ENCODE results near the gene IQCE.
A peak's percentile ranks its signal among the peaks of the same experiment; 100 is the strongest.

Gene IQCE

DNA sequence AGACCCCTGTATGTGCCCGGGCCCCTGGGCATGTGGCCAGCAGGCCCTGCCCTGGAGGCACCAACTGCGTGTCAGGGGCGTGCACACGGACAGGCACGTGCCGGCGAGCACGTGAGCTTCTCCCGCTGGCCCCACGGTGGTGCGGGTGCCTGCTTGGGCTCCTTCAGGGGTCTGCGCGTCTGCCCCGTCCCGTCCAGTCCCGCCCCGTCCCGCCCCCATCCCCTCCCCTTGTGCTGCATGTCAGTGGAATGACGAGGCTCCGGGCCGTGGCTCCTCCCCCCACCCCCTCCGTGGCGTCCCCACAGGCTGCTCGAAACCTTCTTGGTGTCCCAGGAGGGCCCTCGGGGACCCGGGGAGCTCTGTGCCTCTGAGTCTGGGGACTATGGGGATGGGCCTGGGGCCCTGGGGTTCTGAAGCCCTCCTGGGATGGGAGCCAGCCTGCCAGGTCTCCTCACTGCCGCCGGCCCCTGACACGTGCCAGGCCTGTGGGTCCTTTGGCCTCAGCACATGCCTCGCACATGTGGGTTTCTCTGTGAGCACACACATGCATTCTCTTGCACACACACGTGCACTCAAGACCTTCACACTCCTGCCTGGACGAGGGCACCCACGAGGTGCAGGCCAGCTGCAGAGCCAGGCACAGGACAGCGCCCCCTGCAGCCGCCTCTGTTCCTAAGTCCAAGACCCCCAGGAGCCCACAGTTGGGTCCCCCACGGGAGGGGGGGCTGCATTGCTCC is 101.7 kb downstream of the IQCE start:
- FAIRE-seq (peak; percentile 78), DNase-seq (ENCODE audit: low spot score) (no peak)

DNA sequence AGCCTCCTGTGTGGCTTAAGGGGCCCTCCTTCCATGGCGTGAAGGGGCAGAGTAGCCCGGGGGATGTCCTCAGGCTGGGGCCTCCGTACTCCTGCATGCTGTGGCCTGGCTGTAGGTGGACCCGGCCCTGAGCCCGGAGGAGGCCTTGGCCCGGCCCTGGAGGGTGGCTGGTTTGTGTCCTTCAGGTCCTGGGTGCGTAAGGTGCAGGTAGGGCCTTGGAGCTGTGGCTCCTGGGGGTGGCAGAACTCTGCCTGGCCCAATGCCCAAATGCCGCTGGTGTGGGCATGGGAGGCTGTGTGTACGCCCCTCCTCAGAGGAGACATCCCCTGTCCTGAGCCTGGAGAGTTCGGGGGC is 102.3 kb downstream of the IQCE start:
- FAIRE-seq (peak; percentile 74), DNase-seq (ENCODE audit: low spot score) (no peak)

DNA sequence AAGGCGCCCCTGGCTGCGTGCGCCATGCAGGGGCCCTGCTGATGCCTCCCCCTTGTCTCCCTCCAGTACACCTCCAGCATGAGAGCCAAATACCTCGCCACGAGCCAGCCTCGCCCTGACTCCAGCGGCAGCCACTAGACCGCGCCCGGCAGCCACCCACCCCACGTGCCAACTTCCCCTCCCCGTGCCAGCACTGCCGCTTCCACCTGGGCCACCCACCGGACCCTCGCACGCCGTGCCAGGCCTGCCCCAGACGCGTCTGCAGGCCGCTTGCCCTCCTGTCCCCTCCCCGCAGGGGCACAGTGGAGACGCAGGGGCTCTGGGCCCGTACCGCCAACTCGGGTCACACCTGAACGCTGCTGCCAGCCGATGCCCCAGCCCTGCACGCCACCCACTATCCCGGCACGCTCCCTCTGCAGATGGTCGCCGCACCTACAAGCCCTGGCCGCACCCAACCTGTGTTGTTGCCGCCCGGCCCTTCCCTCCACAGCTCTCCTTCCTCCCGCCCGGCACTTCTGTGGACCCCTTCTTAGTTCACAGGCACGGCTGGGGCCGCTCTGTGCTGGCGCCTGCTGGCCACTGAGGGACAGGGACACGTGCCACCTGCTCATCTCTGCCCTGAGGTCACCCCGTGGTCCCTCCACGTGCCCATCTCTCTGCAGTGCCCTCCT is 103.0 kb downstream of the IQCE start:
- no peak for DNase-seq (ENCODE audit: low spot score)
- FAIRE-seq, result peak; percentile 96

- DNase-seq (ENCODE audit: low spot score), result no peak
These were observed 103.7 kb downstream of the IQCE start for GRCh38 chr7:2662273-2663120.

GRCh38 chr7:2663121-2663886 is 104.5 kb downstream of the IQCE start:
- FAIRE-seq (peak; percentile 91), DNase-seq (ENCODE audit: low spot score) (no peak)

More at GRCh38 chr7:2662273-2663120, 103.7 kb downstream of the IQCE start:
- peak; percentile 89 for FAIRE-seq

GRCh38 chr7:2663960-2664359 is 105.2 kb downstream of the IQCE start:
- FAIRE-seq, result peak; percentile 69
- DNase-seq (ENCODE audit: low spot score), result no peak

Measured in urothelium cell line (cell line).